ENCODE data around the gene NDUFV3.
"Not testable (repeated sequence)": the region's sequence is repeated elsewhere in the genome, so short reads cannot be mapped to it uniquely, and the experiment has no call there.

Gene NDUFV3

GRCh38 chr21:42905195-42905594 is 12.1 kb downstream of the NDUFV3 start:
- no peaks in the 10 kb centered on the region for H3K27me3 Mint-ChIP-seq
- no peaks in the 10 kb centered on the region for H3K9me3 Mint-ChIP-seq
- no peak overlapping the region for H3K4me3 Mint-ChIP-seq
- peaks cover 86% of the 10 kb centered on the region for H3K36me3 Mint-ChIP-seq (ENCODE audit: low read depth)
- no peak for DNase-seq
- no peak overlapping the region for H3K27ac Mint-ChIP-seq
- peaks cover 2% of the 10 kb centered on the region for H3K4me1 Mint-ChIP-seq (ENCODE audit: low read depth)

GRCh38 chr21:42906233-42906632 is 13.1 kb downstream of the NDUFV3 start:
- DNase-seq, result no peak
- Mint-ChIP-seq H3K36me3 (ENCODE audit: low read depth) (peaks cover 87% of the 10 kb centered on the region), H3K27me3 (no peaks in the 10 kb centered on the region), H3K4me3 (no peak overlapping the region), H3K9me3 (no peaks in the 10 kb centered on the region), H3K27ac (no peak overlapping the region), H3K4me1 (ENCODE audit: low read depth) (peaks cover 2% of the 10 kb centered on the region)

- H3K4me1 Mint-ChIP-seq (ENCODE audit: low read depth); H3K27ac Mint-ChIP-seq; H3K27me3 Mint-ChIP-seq; H3K4me3 Mint-ChIP-seq; DNase-seq; H3K9me3 Mint-ChIP-seq: not testable (repeated sequence)
- peaks cover 83% of the 10 kb centered on the region for H3K36me3 Mint-ChIP-seq (ENCODE audit: low read depth)
Measured at GRCh38 chr21:42908484-42908883, 15.4 kb downstream of the NDUFV3 start.

DNA sequence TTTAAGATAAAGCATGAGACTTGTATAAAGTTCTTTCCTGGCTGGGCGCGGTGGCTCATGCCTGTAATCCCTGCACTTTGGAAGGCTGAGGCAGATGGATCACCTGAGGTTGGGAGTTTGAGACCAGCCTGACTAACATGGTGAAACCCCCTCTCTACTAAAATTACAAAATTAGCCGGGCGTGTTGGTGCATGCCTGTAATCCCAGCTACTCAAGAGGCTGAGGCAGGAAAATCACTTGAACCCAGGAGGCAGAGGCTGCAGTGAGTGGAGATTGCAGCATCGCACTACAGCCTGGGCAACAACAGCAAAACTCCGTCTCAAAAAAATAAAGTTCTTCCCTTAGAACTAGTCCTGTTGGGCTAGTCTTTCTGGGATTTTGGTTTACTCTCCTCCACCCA is 18.8 kb downstream of the NDUFV3 start:
- peaks cover 59% of the 10 kb centered on the region for H3K36me3 Mint-ChIP-seq (ENCODE audit: low read depth)

GRCh38 chr21:42913476-42913875 is 20.4 kb downstream of the NDUFV3 start:
- Mint-ChIP-seq H3K27me3 (no peaks in the 10 kb centered on the region), H3K9me3 (no peaks in the 10 kb centered on the region), H3K36me3 (ENCODE audit: low read depth) (peaks cover 46% of the 10 kb centered on the region), H3K4me1 (ENCODE audit: low read depth) (no peaks in the 10 kb centered on the region), H3K4me3 (no peak overlapping the region), H3K27ac (peak overlapping the region; percentile 74)
- DNase-seq, result no peak

More for the DNA sequence above, 18.8 kb downstream of the NDUFV3 start:
- not testable (repeated sequence) for H3K27me3 Mint-ChIP-seq; DNase-seq; H3K9me3 Mint-ChIP-seq; H3K4me1 Mint-ChIP-seq (ENCODE audit: low read depth); H3K27ac Mint-ChIP-seq; H3K4me3 Mint-ChIP-seq

DNA sequence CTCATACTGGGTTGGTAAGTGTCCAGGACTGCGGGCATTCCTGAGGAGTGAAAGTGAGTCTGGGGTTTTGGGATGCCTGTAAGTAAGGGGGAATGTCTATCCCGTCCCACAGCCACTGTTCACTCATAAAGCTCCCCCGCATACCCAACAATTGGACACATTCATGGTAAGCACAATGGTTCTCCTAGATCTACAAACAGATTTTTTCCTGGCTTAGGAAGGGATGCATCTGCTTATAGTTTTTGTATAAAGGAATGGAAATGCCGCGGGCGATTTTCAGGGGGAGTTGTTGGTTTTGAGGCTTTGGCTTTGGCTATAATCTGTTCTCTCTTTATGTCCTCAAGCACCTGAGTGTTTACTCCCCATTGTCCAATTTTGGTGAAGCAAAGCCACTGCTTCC is 25.2 kb downstream of the NDUFV3 start:
- no peaks in the 10 kb centered on the region for H3K9me3 Mint-ChIP-seq

DNA sequence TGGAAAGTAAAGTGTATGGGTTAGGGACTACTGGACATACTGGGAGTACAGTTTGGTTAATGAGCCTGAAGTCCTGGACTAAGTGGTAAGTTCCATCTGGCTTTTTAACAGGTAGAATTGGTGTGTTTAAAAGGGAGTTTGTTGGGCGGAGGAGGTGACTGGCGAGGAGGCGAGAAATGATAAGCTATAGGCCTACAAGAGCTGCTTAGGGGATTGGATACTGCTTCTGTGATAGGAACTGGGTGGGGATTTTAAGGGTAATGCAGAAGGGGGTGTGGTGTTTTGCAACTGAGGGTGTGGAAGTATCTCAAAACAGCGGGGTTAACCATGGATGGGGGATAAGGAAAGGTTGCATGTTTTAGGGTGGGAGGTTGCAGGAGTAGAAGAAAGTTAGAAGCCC is 28.8 kb downstream of the NDUFV3 start:
- Mint-ChIP-seq H3K4me3 (no peak overlapping the region), H3K36me3 (ENCODE audit: low read depth) (no peaks in the 10 kb centered on the region), H3K4me1 (ENCODE audit: low read depth) (peaks cover 21% of the 10 kb centered on the region), H3K27me3 (no peaks in the 10 kb centered on the region), H3K9me3 (no peaks in the 10 kb centered on the region), H3K27ac (no peak overlapping the region)
- no peak for DNase-seq

More for the DNA sequence above, 25.2 kb downstream of the NDUFV3 start:
- Mint-ChIP-seq H3K27ac (no peak overlapping the region), H3K4me1 (ENCODE audit: low read depth) (peaks cover 2% of the 10 kb centered on the region), H3K36me3 (ENCODE audit: low read depth) (peaks cover 5% of the 10 kb centered on the region), H3K27me3 (no peaks in the 10 kb centered on the region), H3K4me3 (no peak overlapping the region)
- DNase-seq, result no peak

- no peaks in the 10 kb centered on the region for H3K9me3 Mint-ChIP-seq
- no peaks in the 10 kb centered on the region for H3K27me3 Mint-ChIP-seq
- H3K36me3 Mint-ChIP-seq (ENCODE audit: low read depth), result no peaks in the 10 kb centered on the region
- no peak overlapping the region for H3K4me3 Mint-ChIP-seq
- H3K4me1 Mint-ChIP-seq (ENCODE audit: low read depth), result peaks cover 21% of the 10 kb centered on the region
- no peak overlapping the region for H3K27ac Mint-ChIP-seq
- no peak for DNase-seq
Measured at GRCh38 chr21:42922918-42923317, 29.8 kb downstream of the NDUFV3 start.

- peak; percentile 70 for DNase-seq
- Mint-ChIP-seq H3K4me3 (peak overlapping the region; percentile 48), H3K36me3 (ENCODE audit: low read depth) (no peaks in the 10 kb centered on the region), H3K4me1 (ENCODE audit: low read depth) (peaks cover 21% of the 10 kb centered on the region), H3K27me3 (no peaks in the 10 kb centered on the region), H3K27ac (peak overlapping the region; percentile 88), H3K9me3 (no peaks in the 10 kb centered on the region)
Measured at GRCh38 chr21:42923553-42924432, 30.7 kb downstream of the NDUFV3 start.

- H3K4me3 Mint-ChIP-seq, result peak overlapping the region; percentile 48
- H3K9me3 Mint-ChIP-seq, result no peaks in the 10 kb centered on the region
Measured at GRCh38 chr21:42924433-42924751, 31.3 kb downstream of the NDUFV3 start.

DNA sequence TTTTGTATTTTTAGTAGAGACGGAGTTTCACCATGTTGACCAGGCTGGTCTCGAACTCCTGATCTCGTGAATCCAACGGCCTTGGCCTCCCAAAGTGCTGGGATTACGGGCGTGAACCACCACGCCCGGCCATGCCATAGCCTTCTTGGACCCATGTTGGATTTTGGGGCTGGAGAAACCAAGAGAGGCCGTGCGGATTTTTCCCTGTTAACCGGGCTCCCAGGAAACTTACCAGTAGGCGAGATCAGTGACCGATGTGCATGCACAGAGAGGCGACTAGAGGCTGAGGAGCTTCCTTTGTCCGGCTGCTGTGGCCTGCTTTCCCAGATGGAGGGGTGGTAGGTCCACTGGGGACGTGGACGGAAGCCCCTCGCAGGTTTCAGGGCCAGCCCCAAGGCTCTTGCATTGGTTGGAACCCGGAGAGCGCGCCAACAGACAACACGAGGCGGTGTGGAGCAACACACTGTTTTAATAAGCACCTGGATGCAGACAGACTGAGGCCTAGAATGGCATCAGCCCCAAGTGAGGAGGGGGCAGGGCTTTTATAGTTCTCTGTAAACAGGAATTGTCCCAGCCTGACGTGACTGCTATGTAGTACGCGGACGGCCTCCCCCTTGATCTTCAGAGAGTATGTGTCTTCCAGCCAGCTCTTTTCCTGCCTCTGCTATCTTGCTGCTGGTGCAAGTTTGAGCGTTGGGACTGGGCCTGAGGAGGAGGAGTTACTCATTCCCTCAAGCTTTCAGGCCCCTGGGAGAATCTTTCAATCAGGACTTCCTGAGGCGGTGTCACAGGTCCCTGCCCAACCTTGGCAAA is 32.2 kb downstream of the NDUFV3 start, which contains the start of gene ERVH48-1:
Gene ERVH48-1 (minus strand): TSS at position 517 of the 813 bp plus-strand sequence. CDS start 6,624 bp downstream, outside the sequence.
- Mint-ChIP-seq H3K4me3 (no peak within 1 kb of the TSS), H3K36me3 (ENCODE audit: low read depth) (no peaks in the 10 kb centered on the region), H3K4me1 (ENCODE audit: low read depth) (peaks cover 21% of the 10 kb centered on the region), H3K27me3 (no peaks in the 10 kb centered on the region), H3K9me3 (no peaks in the 10 kb centered on the region), H3K27ac (peak within 1 kb of the TSS; percentile 88)
- no peak for DNase-seq

More at GRCh38 chr21:42924433-42924751, 31.3 kb downstream of the NDUFV3 start:
- Mint-ChIP-seq H3K27ac (peak overlapping the region; percentile 88), H3K4me1 (ENCODE audit: low read depth) (peaks cover 21% of the 10 kb centered on the region), H3K36me3 (ENCODE audit: low read depth) (no peaks in the 10 kb centered on the region), H3K27me3 (no peaks in the 10 kb centered on the region)
- no peak for DNase-seq

DNA sequence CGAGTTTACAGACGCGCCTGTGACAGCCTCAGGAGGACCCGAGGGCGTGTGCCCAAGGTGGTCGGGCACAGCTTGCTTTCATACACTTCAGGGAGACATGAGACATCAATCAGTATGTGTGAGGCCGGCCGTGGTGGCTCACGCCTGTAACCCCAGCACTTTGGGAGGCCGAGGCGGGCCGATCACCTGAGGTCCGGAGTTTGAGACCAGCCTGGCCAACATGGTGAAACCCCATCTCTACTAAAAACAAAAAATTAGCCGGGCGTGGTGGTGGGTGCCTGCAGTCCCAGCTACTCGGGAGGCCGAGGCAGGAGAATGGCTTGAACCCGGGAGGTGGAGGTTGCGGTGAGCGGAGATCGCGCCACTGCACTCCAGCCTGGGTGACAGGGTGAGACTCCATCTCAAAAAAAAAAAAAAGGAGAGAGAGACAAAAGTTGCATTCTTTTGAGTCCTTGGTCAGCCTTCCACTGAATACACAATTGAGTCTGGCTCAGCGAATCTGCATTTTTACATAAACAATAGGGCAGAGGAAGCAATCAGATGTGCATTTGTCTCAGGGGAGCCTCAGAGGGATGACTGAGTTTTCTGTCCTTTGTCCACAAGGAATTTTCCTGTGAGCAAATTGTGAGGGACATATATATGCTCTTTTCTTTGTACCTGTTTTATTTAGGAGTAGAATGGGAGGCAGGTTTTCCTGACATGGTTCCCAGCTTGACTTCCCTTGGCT is 34.5 kb downstream of the NDUFV3 start:
- peaks cover 21% of the 10 kb centered on the region for H3K4me1 Mint-ChIP-seq (ENCODE audit: low read depth)
- not testable (repeated sequence) for H3K36me3 Mint-ChIP-seq (ENCODE audit: low read depth); H3K4me3 Mint-ChIP-seq; H3K27ac Mint-ChIP-seq; DNase-seq; H3K9me3 Mint-ChIP-seq; H3K27me3 Mint-ChIP-seq

DNA sequence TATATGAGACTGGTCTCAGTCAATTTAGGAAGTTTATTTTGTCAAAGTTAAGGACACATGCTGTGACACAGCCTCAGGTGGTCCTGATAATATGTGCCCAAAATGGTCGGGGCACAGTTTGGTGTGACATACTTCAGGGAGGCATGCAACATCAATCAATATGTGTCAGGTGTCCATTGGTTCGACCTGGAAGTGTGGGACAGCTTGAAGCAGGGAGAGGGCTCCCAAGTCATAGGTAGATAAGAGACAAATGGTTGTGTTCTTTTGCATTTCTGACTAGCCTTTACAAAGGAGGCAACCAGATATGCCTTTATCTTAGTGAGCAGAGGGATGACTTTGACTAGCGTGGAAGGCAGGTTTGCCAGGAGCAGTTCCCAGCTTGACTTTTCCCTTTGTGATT is 36.9 kb downstream of the NDUFV3 start:
- no peaks in the 10 kb centered on the region for H3K9me3 Mint-ChIP-seq
- H3K36me3 Mint-ChIP-seq (ENCODE audit: low read depth), result no peaks in the 10 kb centered on the region
- no peak overlapping the region for H3K4me3 Mint-ChIP-seq
- no peaks in the 10 kb centered on the region for H3K27me3 Mint-ChIP-seq
- peaks cover 6% of the 10 kb centered on the region for H3K4me1 Mint-ChIP-seq (ENCODE audit: low read depth)
- no peak for DNase-seq
- H3K27ac Mint-ChIP-seq, result no peak overlapping the region

- Mint-ChIP-seq H3K9me3 (no peaks in the 10 kb centered on the region), H3K27ac (no peak overlapping the region), H3K4me3 (no peak overlapping the region), H3K27me3 (no peaks in the 10 kb centered on the region), H3K36me3 (ENCODE audit: low read depth) (no peaks in the 10 kb centered on the region), H3K4me1 (ENCODE audit: low read depth) (no peaks in the 10 kb centered on the region)
- DNase-seq, result no peak
Measured at GRCh38 chr21:42931560-42932235, 38.6 kb downstream of the NDUFV3 start.
